Brain microvascular endothelial cell (primary cell): ENCODE data around the gene RPE65.
A peak's percentile ranks its signal among the peaks of the same experiment; 100 is the strongest.
"Not testable (repeated sequence)": the region's sequence is repeated elsewhere in the genome, so short reads cannot be mapped to it uniquely, and the experiment has no call there.

Experiments used
- DNase-seq: peaks from one replicate; pipeline ENCODE4 v3.0.0-alpha.2; 2020
- H3K27ac ChIP-seq: fragments of 250-450 bp; sonication (Bioruptor Pico); 2 replicates; pipeline ENCODE4 v1.5.1; 2020; ENCODE audit warnings: mild to moderate bottlenecking, moderate library complexity
- H3K27me3 ChIP-seq: fragments of 250-450 bp; sonication (Bioruptor Pico); replicated peaks from 2 replicates; pipeline ENCODE4 v1.5.1; 2020; ENCODE audit warnings: mild to moderate bottlenecking
- H3K36me3 ChIP-seq: fragments of 250-450 bp; sonication (Bioruptor Pico); replicated peaks from 2 replicates; pipeline ENCODE4 v1.5.1; 2020; ENCODE audit warnings: mild to moderate bottlenecking
- H3K4me3 ChIP-seq: 2 replicates; pipeline ENCODE4 v1.5.1; 2011; ENCODE audit warnings: low read depth, mild to moderate bottlenecking, control low read depth, low read length, moderate library complexity
- in situ Hi-C: cut with HindIII; loops from 2 replicates; pipeline ENCODE4 v1.10.0; 2017; ENCODE audit warnings: low sequenced_read_pairs, low pct_ligation_motif_present
- TF ChIP-seq, protein P1 (sequence below): IDR thresholded peaks from 2 replicates; pipeline ENCODE4 v1.5.1; 2011; ENCODE audit warnings: low read depth, mild to moderate bottlenecking, moderate library complexity, low read length, control low read depth, inconsistent platforms; ENCODE audit errors: missing control alignments

Gene RPE65

GRCh38 chr1:68479501-68479900, 29.7 kb upstream of the RPE65 start:
- H3K27me3 ChIP-seq: no peaks in the 10 kb centered on the region
- TF ChIP-seq, protein P1, sequence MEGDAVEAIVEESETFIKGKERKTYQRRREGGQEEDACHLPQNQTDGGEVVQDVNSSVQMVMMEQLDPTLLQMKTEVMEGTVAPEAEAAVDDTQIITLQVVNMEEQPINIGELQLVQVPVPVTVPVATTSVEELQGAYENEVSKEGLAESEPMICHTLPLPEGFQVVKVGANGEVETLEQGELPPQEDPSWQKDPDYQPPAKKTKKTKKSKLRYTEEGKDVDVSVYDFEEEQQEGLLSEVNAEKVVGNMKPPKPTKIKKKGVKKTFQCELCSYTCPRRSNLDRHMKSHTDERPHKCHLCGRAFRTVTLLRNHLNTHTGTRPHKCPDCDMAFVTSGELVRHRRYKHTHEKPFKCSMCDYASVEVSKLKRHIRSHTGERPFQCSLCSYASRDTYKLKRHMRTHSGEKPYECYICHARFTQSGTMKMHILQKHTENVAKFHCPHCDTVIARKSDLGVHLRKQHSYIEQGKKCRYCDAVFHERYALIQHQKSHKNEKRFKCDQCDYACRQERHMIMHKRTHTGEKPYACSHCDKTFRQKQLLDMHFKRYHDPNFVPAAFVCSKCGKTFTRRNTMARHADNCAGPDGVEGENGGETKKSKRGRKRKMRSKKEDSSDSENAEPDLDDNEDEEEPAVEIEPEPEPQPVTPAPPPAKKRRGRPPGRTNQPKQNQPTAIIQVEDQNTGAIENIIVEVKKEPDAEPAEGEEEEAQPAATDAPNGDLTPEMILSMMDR: no peak
- in situ Hi-C loops: no loop called here
- no peak overlapping the region for H3K27ac ChIP-seq
- H3K4me3 ChIP-seq: no peak overlapping the region
- DNase-seq: no peak
- H3K36me3 ChIP-seq: no peaks in the 10 kb centered on the region

GRCh38 chr1:68478662-68479061, 28.9 kb upstream of the RPE65 start:
- DNase-seq: no peak
- Histone ChIP-seq H3K4me3 (no peak overlapping the region), H3K27me3 (no peaks in the 10 kb centered on the region), H3K27ac (no peak overlapping the region), H3K36me3 (no peaks in the 10 kb centered on the region)
- in situ Hi-C loops: no loop called here
- TF ChIP-seq, protein P1: no peak

DNA sequence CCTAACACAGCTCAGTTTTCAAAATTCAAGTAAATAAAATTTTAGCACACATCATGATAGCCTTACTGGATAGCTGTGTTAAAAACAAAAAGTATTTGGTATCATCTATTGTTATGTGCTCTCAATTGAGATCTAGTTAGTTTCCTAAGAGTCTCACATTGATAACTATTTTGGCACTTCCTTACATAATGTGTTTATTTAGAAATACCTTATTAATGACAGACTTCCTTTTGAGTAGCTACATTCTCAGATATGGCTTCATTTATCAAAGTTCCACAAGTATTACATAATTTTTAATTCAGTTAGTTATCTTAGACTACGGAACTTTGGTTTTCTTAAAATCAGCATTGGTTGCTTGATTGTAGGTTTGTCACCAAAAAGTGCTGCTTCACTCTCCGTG, 26.9 kb upstream of the RPE65 start:
- H3K27me3 ChIP-seq, H3K36me3 ChIP-seq, in situ Hi-C loops: not testable (repeated sequence)

GRCh38 chr1:68473060-68473459, 23.3 kb upstream of the RPE65 start:
- Histone ChIP-seq H3K4me3 (no peak overlapping the region), H3K27me3 (no peaks in the 10 kb centered on the region), H3K27ac (no peak overlapping the region), H3K36me3 (no peaks in the 10 kb centered on the region)
- TF ChIP-seq, protein P1: no peak
- in situ Hi-C loops: no loop called here
- DNase-seq: no peak

More for the DNA sequence above, 26.9 kb upstream of the RPE65 start:
- H3K4me3 ChIP-seq, H3K27ac ChIP-seq, DNase-seq: not testable (repeated sequence)

GRCh38 chr1:68470388-68470970, 20.7 kb upstream of the RPE65 start:
- Histone ChIP-seq H3K27me3 (no peaks in the 10 kb centered on the region), H3K27ac (no peak overlapping the region), H3K4me3 (no peak overlapping the region), H3K36me3 (no peaks in the 10 kb centered on the region)
- TF ChIP-seq, protein P1: peak; percentile 79
- DNase-seq: peak; percentile 25
- in situ Hi-C loops: no loop called here

DNA sequence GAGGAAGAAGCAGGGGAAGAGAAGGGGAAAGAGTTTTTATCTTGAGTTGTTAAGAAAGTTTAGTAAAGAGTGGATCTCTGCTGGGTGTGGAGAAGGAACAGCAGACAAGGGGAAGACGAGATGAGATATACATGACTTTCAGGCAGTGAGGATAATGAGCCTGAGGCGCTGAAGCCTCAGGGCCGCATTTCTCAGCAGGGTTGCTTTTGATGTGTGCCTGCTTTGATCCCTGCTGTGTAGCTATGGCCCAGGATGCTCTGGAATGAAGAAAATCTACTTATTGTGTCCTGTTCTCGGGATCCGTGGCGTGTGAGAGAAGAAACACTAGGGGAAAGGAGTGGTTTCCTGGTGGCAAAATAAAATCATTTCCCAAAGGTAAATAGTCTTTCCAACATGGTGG, 15.1 kb upstream of the RPE65 start:
- H3K27me3 ChIP-seq: no peaks in the 10 kb centered on the region
- no peaks in the 10 kb centered on the region for H3K36me3 ChIP-seq
- in situ Hi-C loops: no loop called here
- H3K27ac ChIP-seq: no peak overlapping the region
- TF ChIP-seq, protein P1: no peak
- no peak for DNase-seq
- H3K4me3 ChIP-seq: no peak overlapping the region
